Lung microvascular endothelial cell (primary cell): ENCODE results near the gene VWF. TPM values are rescaled to one million over a fixed set of nuclear protein-coding genes. Genes with fewer than 3 reads are reported as not detected.
"Not testable (repeated sequence)": the region's sequence is repeated elsewhere in the genome, so short reads cannot be mapped to it uniquely, and the experiment has no call there.

Source experiments
- DNase-seq, 2 donors: peaks; one replicate each; pipeline versions ENCODE4 v3.0.0 to v3.0.0-alpha.2; 2010; ENCODE audit warnings: low read depth in 2 of 2
- total RNA-seq: library from RNA; depleted of rRNA; stranded (reverse); fragments of >200 nt; gene quantifications from 2 replicates; pipeline ENCODE4 v1.2.1, GENCODE V29; 2014

VWF gene
- 496 and 1,530 TPM in 2 replicates for total RNA-seq

DNA sequence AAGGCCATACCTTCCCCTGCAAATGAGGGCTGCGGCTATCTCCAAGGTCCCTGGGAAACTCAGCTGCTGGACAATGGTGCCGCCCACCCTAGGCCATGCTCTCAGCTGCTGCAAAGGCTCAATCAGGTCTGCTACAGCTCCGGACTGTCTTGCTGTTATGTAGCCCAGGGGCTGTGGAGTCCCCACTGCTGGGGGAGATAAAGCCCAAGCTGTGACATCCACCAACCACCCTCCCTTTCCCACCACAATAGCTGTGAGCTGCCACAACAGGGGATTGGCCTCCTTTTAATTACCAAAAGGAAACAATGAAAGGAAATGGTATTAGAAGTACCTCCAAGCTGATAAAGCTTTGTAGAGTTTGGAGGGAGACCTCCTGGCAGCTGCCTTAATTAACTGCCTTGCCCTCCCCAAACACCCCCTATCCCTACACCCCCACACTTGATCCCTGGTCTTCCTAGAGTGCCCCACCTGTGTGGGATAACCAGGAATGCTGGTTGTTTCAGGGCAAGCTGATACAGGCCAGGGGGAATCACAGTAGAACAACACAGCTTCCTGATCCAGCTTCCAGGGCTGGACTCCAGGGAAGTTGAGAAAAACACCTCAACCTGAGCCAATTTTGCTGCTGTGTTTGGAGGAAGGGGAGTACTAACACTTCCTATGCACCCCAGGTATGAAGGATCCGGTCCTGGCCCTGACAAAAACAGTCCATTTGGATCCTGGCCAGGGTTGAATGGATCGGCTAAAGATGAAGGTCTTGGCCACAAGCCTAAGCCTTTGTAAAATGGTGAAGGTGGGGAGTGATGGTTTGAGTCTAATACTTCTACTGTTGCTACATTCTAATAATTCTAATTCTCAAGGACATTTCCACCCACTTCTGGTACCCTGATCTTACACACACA lies at the start of gene VWF:
Gene VWF, minus strand, starts transcription at position 260 of the 899 bp plus-strand sequence. CDS start 1,474 bp downstream, outside the sequence.
- peak; percentile 80 to 86 for DNase-seq

- no peak for DNase-seq
Measured at GRCh38 chr12:6172862-6173261, 48.4 kb upstream of the VWF start.

DNA sequence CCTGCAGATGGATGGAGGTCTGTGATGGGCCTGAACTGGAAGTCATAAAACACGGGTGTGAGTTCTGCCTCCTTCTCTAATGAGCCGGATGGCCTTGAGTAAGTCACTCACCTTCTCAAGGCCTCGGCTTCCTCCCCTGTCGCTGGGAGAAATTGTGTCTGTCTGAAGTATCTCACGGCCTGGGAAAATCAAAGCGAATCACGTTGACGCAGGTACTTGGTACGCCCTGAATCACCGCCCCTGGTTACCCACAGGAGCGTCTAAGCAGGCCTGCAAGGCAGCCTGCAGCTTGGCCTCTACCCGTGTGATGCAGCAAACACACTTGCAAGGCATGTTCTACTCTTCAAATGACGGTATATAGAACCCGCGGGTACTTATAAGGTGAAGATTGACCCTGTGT lies 47.6 kb upstream of the VWF start:
- peak in 1 of 2 donors; percentile 95 for DNase-seq

DNA sequence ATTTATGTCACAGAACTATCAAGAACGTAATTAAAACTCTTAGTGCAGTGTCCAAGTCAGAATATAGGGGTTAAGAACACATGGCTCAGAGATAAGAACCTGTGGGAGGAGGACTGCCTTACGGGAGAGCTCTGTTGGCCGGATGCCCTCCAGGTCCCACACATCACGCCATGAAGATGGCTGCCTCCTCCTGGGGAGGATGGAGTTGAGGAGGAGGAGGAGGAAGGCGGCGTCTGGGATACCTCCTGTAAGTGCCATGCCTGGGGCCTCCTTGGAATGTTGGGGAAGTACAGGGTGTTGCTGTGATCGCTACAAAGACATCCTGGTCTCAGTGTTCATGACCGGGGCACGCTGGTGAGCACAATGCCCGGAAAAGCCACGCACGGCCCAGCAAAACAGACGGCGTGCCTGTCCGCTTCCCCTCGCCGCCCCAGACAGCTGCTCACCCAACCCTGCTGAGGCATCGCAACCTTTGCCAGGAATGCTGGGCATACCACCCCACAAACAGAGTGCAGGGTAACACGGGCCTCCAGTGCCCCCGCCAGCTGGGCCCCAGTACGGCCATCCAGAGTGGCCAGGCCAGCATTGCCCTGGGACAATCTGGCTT lies 47.0 kb upstream of the VWF start:
- peak; percentile 86 to 100 for DNase-seq

GRCh38 chr12:6167327-6168280 lies 43.1 kb upstream of the VWF start:
- peak; percentile 82 to 100 for DNase-seq

DNA sequence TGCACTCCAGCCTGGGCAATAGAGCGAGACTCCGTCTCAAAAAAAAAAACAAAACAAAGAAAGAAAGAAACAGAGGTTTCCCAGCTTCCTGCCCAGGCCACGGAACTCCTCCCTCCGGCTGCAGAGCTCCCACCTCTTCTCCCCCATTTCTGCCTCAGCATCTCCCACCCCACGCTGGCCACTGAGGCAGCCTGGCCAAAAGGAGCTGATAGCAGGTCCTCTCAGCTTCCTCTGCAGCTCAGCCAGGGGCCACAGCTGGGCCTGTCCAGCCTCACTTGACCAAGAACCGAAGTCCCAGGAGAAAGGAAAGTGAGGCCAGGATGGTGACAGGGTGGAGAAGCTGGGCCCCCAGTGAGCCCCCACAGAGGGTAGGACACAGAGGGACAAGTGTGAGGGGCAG lies 42.3 kb upstream of the VWF start:
- DNase-seq: no peak

GRCh38 chr12:6165395-6165794 lies 40.9 kb upstream of the VWF start:
- no peak for DNase-seq

DNA sequence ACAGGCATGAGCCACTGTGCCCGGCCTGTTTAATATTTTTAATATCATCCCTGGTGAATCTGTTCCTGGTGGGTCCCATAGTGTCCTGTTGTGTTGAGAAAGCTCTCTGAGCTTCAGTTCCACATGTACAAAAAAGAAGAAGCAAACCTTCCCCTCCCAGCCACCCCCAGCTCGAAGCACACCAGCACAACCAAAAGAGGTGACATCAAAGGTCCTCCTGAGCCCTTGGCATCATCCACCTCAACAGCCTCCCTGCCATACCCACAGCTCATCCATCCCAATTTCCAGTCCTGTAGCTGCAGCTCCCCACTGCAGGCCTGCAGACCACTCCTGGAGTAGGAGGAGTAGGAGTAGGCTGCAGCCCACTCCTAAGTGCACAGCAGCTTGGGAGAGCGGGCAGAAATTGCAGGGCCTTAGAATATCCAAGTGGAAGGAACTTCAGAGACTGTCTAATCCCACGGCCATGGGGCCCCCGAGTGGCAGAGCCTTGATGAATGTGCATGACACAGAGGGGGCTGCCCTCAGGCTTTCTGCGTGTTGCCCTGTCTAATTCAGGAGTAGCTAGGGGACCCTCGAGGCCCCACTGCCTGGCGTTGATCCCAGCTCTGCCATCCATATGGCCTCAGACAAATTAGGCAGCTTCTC lies 39.1 kb upstream of the VWF start:
- DNase-seq: no peak

GRCh38 chr12:6161124-6161882 lies 36.8 kb upstream of the VWF start:
- DNase-seq: peak; percentile 75 to 99

DNA sequence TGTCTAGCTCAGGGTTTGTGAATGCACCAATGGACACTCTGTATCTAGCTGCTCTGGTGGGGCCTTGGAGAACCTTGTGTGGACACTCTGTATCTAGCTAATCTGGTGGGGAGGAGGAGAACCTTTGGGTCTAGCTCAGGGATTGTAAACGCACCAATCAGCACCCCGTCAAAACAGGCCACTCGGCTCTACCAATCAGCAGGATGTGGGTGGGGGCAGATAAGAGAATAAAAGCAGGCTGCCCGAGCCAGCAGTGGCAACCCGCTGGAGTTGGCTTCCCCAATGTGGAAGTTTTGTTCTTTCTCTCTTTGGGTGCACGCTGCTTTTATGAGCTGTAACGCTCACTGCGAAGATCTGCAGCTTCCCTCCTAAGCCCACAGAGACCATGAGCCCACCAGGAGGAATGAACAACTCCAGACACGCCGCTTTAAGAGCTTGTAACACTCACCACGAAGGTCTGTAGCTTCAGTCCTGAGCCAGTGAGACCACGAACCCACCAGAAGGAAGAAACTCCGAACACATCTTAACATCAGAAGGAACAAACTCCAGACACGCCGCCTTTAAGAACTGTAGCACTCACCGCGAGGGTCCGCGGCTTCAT lies 35.7 kb upstream of the VWF start:
- not testable (repeated sequence) for DNase-seq

GRCh38 chr12:6159166-6160011 lies 34.9 kb upstream of the VWF start:
- not testable (repeated sequence) for DNase-seq

- no peak for DNase-seq
Measured at GRCh38 chr12:6158749-6159148, 34.3 kb upstream of the VWF start.

GRCh38 chr12:6158255-6158654 lies 33.8 kb upstream of the VWF start:
- peak; percentile 76 to 79 for DNase-seq

DNA sequence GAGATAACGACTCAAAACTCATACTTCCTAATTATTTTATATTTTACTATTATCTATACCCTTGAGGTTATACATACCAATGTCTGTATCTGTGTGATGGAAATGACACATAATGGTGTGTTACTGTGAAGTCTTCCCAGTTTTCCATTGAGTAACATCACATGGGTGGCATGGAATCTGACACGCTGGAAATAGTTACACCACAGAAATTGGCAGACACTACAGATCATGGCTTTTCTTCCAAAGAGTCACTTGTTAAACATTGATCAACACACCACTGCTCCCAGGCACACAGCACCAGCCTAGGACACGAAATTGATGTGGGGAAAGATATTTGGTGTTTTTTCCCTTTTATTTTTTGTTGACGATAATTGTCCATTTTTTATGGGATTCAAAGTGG lies 33.0 kb upstream of the VWF start:
- peak in 1 of 2 donors; percentile 83 for DNase-seq

DNA sequence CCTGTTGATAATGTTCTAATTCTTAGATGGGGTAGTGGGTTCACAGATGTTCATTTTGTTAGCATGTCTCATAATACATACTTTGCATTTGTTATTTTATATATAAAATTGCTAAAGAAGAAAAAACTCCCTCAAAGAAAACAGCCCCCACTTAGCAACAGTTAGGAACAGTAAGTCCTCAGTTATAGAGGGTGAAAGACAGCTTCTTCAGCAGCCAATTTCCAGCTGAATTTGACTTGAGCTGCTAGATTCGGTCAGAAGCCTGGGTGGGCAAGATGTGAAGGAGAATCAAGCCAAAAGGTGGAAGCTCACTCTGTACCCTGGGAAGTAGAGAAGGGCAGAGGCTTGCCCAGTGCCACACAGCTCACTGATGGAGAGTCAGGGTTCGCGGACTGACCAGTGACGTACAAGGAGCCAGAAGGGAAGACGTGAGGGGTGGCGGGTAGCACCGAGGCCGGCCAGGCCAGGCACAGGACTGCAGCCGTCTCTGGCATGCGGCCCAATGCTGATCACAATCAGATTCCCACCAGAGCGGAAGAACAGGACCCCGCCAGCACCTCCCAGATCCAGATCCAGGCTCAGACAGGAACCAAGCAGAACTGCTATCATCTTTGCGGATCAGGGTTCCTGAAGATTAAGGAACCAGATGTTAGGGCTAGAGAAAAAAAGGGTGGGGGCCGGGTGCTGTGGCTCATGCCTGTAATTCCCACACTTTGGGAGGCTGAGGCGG lies 30.4 kb upstream of the VWF start:
- peak in 1 of 2 donors; percentile 90 for DNase-seq

GRCh38 chr12:6148722-6149121 lies 24.3 kb upstream of the VWF start:
- not testable (repeated sequence) for DNase-seq

DNA sequence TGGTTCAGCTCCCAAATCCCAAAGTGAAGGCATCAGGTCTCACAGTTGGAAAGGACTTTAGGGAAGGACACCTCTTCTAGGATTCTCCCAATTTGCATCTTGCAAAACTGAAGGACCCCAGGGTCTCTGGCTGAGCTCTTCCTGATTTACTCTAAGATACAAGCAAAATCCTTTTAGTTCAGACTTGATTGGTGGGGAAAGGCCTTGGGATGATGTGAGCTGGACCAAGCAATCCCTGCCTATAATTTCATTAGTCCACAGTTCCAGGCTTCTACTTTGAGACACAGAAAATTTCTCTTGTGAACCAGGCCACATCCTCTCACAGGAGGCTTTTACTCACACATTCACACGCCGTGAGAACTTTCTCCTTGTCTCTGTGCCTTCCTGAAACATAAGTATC lies 23.6 kb upstream of the VWF start:
- peak in 1 of 2 donors; percentile 37 for DNase-seq

DNA sequence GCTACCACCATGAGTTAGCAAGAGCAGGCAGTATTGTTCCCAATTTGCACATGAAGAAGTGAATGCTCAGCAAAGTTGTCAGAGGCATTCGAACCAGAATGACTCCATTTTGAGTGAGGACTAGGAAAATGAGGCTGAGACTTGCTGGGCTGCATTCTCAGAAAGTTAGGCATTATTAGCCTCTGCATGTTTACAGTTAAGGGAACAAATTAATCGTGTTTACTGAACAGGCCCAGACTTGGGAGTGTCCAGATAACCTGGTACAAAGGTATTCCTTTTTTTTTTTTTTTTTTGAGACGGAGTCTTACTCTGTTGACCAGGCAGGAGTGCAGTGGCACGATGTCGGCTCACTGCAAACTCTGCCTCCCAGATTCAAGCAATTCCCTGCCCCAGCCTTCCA lies 22.5 kb upstream of the VWF start:
- no peak for DNase-seq
